HEK293 (cell line): ENCODE results near the gene CCDC43.

Source experiments
- ATF2 ChIP-seq: fragments of 450-650 bp; formaldehyde crosslinking; IDR thresholded peaks from 2 replicates; pipeline ENCODE4 v1.5.1; 2016; ENCODE audit warnings: missing biosample characterization, missing genetic modification characterization, low read depth
- BCL11B ChIP-seq: fragments of 450-650 bp; formaldehyde crosslinking; IDR thresholded peaks from 2 replicates; pipeline ENCODE4 v1.5.1; 2016; ENCODE audit warnings: low read depth, missing biosample characterization, missing genetic modification characterization
- EGR2 ChIP-seq: fragments of 450-650 bp; formaldehyde crosslinking; IDR thresholded peaks from 2 replicates; pipeline ENCODE4 v1.5.1; 2016; ENCODE audit warnings: low read depth, missing biosample characterization, missing genetic modification characterization
- GFI1B ChIP-seq: fragments of 450-650 bp; formaldehyde crosslinking; IDR thresholded peaks from 2 replicates; pipeline ENCODE4 v1.5.1; 2016; ENCODE audit warnings: missing biosample characterization, missing genetic modification characterization
- HOXA7 ChIP-seq: sonication (generic); formaldehyde crosslinking; IDR thresholded peaks from 2 replicates; pipeline ENCODE4 v1.8.1; 2022; ENCODE audit warnings: missing genetic modification reagents, borderline replicate concordance
- INSM2 ChIP-seq: fragments of 450-650 bp; formaldehyde crosslinking; IDR thresholded peaks from 2 replicates; pipeline ENCODE4 v1.5.1; 2016; ENCODE audit warnings: missing biosample characterization, missing genetic modification characterization
- KLF8 ChIP-seq: fragments of 450-650 bp; formaldehyde crosslinking; IDR thresholded peaks from 2 replicates; pipeline ENCODE4 v1.5.1; 2016; ENCODE audit warnings: missing biosample characterization, missing genetic modification characterization
- PRDM1 ChIP-seq: fragments of 450-650 bp; formaldehyde crosslinking; IDR thresholded peaks from 2 replicates; pipeline ENCODE4; 2016; ENCODE audit warnings: missing biosample characterization, missing genetic modification characterization
- SALL2 ChIP-seq: fragments of 450-650 bp; formaldehyde crosslinking; IDR thresholded peaks from 2 replicates; pipeline ENCODE4 v1.5.0; 2017; ENCODE audit warnings: missing biosample characterization, mild to moderate bottlenecking, missing genetic modification characterization, borderline replicate concordance
- ZBTB17 ChIP-seq: fragments of 450-650 bp; formaldehyde crosslinking; IDR thresholded peaks from 2 replicates; pipeline ENCODE4 v1.5.1; 2016; ENCODE audit warnings: missing biosample characterization, missing genetic modification characterization
- ZBTB20 ChIP-seq: fragments of 450-650 bp; formaldehyde crosslinking; IDR thresholded peaks from 2 replicates; pipeline ENCODE4 v1.5.1; 2016; ENCODE audit warnings: missing biosample characterization, missing genetic modification characterization
- ZBTB7A ChIP-seq: fragments of 450-650 bp; formaldehyde crosslinking; IDR thresholded peaks from 2 replicates; pipeline ENCODE4 v1.5.1; 2016; ENCODE audit warnings: low read depth, missing biosample characterization, missing genetic modification characterization
- ZNF223 ChIP-seq: fragments of 450-650 bp; formaldehyde crosslinking; IDR thresholded peaks from 2 replicates; pipeline ENCODE4 v1.5.1; 2016; ENCODE audit warnings: missing biosample characterization, missing genetic modification characterization
- ZNF366 ChIP-seq: fragments of 450-650 bp; formaldehyde crosslinking; conservative IDR thresholded peaks from 2 replicates; pipeline ENCODE4 v1.5.1; 2016; ENCODE audit warnings: missing biosample characterization, missing genetic modification characterization
- ZNF394 ChIP-seq: fragments of 450-650 bp; formaldehyde crosslinking; IDR thresholded peaks from 2 replicates; pipeline ENCODE4 v1.5.1; 2016; ENCODE audit warnings: missing biosample characterization, missing genetic modification characterization, mild to moderate bottlenecking, moderate library complexity, borderline replicate concordance
- ZNF433 ChIP-seq: fragments of 450-650 bp; formaldehyde crosslinking; IDR thresholded peaks from 2 replicates; pipeline ENCODE4 v1.5.1; 2016; ENCODE audit warnings: missing biosample characterization, missing genetic modification characterization, low read depth
- ZNF449 ChIP-seq: fragments of 450-650 bp; formaldehyde crosslinking; IDR thresholded peaks from 2 replicates; pipeline ENCODE4 v1.5.1; 2017; ENCODE audit warnings: missing biosample characterization, mild to moderate bottlenecking, missing genetic modification characterization, moderate library complexity
- ZNF48 ChIP-seq: fragments of 450-650 bp; formaldehyde crosslinking; IDR thresholded peaks from 2 replicates; pipeline ENCODE4 v1.5.1; 2016; ENCODE audit warnings: missing biosample characterization, missing genetic modification characterization
- ZNF501 ChIP-seq: fragments of 450-650 bp; formaldehyde crosslinking; IDR thresholded peaks from 2 replicates; pipeline ENCODE4 v1.5.1; 2016; ENCODE audit warnings: missing biosample characterization, missing genetic modification characterization
- ZNF544 ChIP-seq: fragments of 450-650 bp; formaldehyde crosslinking; IDR thresholded peaks from 2 replicates; pipeline ENCODE4 v1.5.0; 2017; ENCODE audit warnings: missing biosample characterization, missing genetic modification characterization
- ZNF600 ChIP-seq: fragments of 450-650 bp; formaldehyde crosslinking; IDR thresholded peaks from 2 replicates; pipeline ENCODE4 v1.5.1; 2016; ENCODE audit warnings: missing biosample characterization, missing genetic modification characterization
- ZNF660 ChIP-seq: fragments of 450-650 bp; IDR thresholded peaks from 2 replicates; pipeline ENCODE4 v1.5.1; 2018; ENCODE audit warnings: missing biosample characterization, mild to moderate bottlenecking, missing genetic modification characterization
- ZNF76 ChIP-seq: fragments of 450-650 bp; formaldehyde crosslinking; IDR thresholded peaks from 2 replicates; pipeline ENCODE4; 2016; ENCODE audit warnings: low read depth, missing biosample characterization, missing genetic modification characterization, borderline replicate concordance
- ZSCAN16 ChIP-seq: fragments of 450-650 bp; formaldehyde crosslinking; IDR thresholded peaks from 2 replicates; pipeline ENCODE4 v1.5.1; 2016; ENCODE audit warnings: missing biosample characterization, missing genetic modification characterization
- TF ChIP-seq, protein P1 (sequence below): fragments of 450-650 bp; formaldehyde crosslinking; IDR thresholded peaks from 2 replicates; pipeline ENCODE4 v1.5.1; 2016; ENCODE audit warnings: missing biosample characterization, missing genetic modification characterization
- TF ChIP-seq, protein P2 (sequence below): fragments of 450-650 bp; formaldehyde crosslinking; IDR thresholded peaks from 2 replicates; pipeline ENCODE4 v1.5.1; 2017; ENCODE audit warnings: missing biosample characterization, missing genetic modification characterization
- TF ChIP-seq, protein P3 (sequence below): fragments of 450-650 bp; formaldehyde crosslinking; optimal IDR thresholded peaks from 2 replicates; pipeline ENCODE3; 2016; ENCODE audit warnings: missing biosample characterization, mild to moderate bottlenecking, missing genetic modification characterization

The CCDC43 gene

DNA sequence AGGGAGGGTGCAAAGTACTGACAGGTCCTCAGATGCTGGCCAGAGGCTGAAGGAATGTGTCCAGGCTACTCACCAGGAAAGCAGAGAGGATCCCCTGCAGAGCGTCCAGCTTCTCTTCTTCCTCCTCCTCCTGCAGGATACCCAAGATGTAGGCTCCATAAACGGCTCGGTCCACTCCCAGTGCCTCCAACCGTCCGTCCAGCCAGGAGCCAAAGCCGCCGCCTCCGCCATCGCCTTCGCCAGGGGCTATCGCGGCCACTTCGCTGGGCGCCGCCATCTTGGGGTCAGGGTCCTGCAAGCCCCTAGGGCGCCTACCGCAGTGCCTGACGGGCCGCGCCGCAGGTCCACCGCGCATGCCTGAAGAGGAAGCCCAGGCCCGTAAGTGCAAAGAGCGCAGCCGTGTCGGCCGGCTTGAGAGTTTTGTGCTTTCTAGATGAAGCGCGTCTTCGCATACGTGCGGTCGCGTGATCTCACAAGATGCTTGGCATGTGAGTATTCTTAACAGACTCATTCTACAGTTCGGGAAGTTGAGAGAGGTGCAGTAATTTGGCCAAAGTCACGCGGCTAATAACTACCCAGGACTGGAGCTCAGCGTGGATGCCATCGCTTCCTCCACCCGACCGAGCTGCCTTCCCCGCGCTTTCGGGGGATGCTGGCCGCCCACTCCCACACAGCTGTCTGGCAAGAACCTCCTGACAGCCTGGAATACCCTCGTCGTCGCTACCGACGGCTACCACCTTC lies at the start of gene CCDC43 (continued):
- TF ChIP-seq ZNF544, result no peak
- TF ChIP-seq ZNF366 (tag by site-specific recombination), result peak; percentile 84
- peak; percentile 88 for TF ChIP-seq ZNF76 (tag by site-specific recombination)
- no peak for TF ChIP-seq ZNF449 (tag by site-specific recombination)
- TF ChIP-seq, protein P1, sequence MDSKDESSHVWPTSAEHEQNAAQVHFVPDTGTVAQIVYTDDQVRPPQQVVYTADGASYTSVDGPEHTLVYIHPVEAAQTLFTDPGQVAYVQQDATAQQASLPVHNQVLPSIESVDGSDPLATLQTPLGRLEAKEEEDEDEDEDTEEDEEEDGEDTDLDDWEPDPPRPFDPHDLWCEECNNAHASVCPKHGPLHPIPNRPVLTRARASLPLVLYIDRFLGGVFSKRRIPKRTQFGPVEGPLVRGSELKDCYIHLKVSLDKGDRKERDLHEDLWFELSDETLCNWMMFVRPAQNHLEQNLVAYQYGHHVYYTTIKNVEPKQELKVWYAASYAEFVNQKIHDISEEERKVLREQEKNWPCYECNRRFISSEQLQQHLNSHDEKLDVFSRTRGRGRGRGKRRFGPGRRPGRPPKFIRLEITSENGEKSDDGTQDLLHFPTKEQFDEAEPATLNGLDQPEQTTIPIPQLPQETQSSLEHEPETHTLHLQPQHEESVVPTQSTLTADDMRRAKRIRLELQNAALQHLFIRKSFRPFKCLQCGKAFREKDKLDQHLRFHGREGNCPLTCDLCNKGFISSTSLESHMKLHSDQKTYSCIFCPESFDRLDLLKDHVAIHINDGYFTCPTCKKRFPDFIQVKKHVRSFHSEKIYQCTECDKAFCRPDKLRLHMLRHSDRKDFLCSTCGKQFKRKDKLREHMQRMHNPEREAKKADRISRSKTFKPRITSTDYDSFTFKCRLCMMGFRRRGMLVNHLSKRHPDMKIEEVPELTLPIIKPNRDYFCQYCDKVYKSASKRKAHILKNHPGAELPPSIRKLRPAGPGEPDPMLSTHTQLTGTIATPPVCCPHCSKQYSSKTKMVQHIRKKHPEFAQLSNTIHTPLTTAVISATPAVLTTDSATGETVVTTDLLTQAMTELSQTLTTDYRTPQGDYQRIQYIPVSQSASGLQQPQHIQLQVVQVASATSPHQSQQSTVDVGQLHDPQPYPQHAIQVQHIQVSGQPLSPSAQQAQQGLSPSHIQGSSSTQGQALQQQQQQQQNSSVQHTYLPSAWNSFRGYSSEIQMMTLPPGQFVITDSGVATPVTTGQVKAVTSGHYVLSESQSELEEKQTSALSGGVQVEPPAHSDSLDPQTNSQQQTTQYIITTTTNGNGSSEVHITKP, result peak; percentile 47
- peak; percentile 68 for TF ChIP-seq INSM2 (tag by site-specific recombination)
- no peak for TF ChIP-seq KLF8
- no peak for TF ChIP-seq GFI1B (tag by site-specific recombination)
- TF ChIP-seq ZBTB20, result peak; percentile 62; the same call in 1 of the 2 replicates
- peak; percentile 66 for TF ChIP-seq EGR2 (tag by site-specific recombination)
- no peak for TF ChIP-seq ZNF223 (tag by site-specific recombination)
- TF ChIP-seq ZNF660, result no peak
- no peak for TF ChIP-seq SALL2
- TF ChIP-seq ZNF48 (tag by site-specific recombination), result no peak
- TF ChIP-seq, protein P2, sequence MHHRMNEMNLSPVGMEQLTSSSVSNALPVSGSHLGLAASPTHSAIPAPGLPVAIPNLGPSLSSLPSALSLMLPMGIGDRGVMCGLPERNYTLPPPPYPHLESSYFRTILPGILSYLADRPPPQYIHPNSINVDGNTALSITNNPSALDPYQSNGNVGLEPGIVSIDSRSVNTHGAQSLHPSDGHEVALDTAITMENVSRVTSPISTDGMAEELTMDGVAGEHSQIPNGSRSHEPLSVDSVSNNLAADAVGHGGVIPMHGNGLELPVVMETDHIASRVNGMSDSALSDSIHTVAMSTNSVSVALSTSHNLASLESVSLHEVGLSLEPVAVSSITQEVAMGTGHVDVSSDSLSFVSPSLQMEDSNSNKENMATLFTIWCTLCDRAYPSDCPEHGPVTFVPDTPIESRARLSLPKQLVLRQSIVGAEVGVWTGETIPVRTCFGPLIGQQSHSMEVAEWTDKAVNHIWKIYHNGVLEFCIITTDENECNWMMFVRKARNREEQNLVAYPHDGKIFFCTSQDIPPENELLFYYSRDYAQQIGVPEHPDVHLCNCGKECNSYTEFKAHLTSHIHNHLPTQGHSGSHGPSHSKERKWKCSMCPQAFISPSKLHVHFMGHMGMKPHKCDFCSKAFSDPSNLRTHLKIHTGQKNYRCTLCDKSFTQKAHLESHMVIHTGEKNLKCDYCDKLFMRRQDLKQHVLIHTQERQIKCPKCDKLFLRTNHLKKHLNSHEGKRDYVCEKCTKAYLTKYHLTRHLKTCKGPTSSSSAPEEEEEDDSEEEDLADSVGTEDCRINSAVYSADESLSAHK (tag by site-specific recombination), result no peak
- TF ChIP-seq PRDM1, result 0 out of 2 replicates have a peak, but pooled peaks have one; percentile 55
- TF ChIP-seq ATF2 (tag by site-specific recombination), result no peak
- TF ChIP-seq ZSCAN16, result no peak
- TF ChIP-seq HOXA7 (CRISPR knock-in tag), result no peak
- no peak for TF ChIP-seq ZNF394 (tag by site-specific recombination)
- peak; percentile 95 for TF ChIP-seq ZBTB7A (tag by site-specific recombination)
- peak; percentile 75 for TF ChIP-seq ZNF501 (tag by site-specific recombination)
- 0 out of 2 replicates have a peak, but pooled peaks have one; percentile 46 for TF ChIP-seq BCL11B
- TF ChIP-seq, protein P3, sequence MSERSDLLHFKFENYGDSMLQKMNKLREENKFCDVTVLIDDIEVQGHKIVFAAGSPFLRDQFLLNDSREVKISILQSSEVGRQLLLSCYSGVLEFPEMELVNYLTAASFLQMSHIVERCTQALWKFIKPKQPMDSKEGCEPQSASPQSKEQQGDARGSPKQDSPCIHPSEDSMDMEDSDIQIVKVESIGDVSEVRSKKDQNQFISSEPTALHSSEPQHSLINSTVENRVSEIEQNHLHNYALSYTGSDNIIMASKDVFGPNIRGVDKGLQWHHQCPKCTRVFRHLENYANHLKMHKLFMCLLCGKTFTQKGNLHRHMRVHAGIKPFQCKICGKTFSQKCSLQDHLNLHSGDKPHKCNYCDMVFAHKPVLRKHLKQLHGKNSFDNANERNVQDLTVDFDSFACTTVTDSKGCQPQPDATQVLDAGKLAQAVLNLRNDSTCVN (tag by site-specific recombination), result peak; percentile 71
- peak; percentile 91 for TF ChIP-seq ZBTB17 (tag by site-specific recombination)
- TF ChIP-seq ZNF433 (tag by site-specific recombination), result no peak
- TF ChIP-seq ZNF600, result peak; percentile 92
